HG02981 (cell line): ENCODE data around the gene ZNFX1.
"Not testable (repeated sequence)": the region's sequence is repeated elsewhere in the genome, so short reads cannot be mapped to it uniquely, and the experiment has no call there.

Experiments used
- ATAC-seq: cut with Tn5 transposase; IDR thresholded peaks from one replicate; pipeline ENCODE4 v1.9.1; 2021; ENCODE audit warnings: mild to moderate bottlenecking, moderate library complexity; ENCODE audit not compliant: unreplicated experiment

ZNFX1 gene

GRCh38 chr20:49216991-49217578, 60.8 kb downstream of the ZNFX1 start:
- ATAC-seq, result no peak

- no peak for ATAC-seq
Measured at GRCh38 chr20:49215232-49215631, 62.6 kb downstream of the ZNFX1 start.

- no peak for ATAC-seq
Measured at GRCh38 chr20:49214571-49214970, 63.3 kb downstream of the ZNFX1 start.

GRCh38 chr20:49210757-49211110, 67.1 kb downstream of the ZNFX1 start:
- ATAC-seq, result no peak

GRCh38 chr20:49210101-49210756, 67.6 kb downstream of the ZNFX1 start:
- ATAC-seq, result no peak

- no peak for ATAC-seq
Measured at GRCh38 chr20:49207076-49207475, 70.8 kb downstream of the ZNFX1 start.

- ATAC-seq, result no peak
Measured at GRCh38 chr20:49203746-49204145, 74.1 kb downstream of the ZNFX1 start.

- no peak for ATAC-seq
Measured at GRCh38 chr20:49203011-49203410, 74.8 kb downstream of the ZNFX1 start.

GRCh38 chr20:49199729-49200293, 78.0 kb downstream of the ZNFX1 start:
- no peak for ATAC-seq

GRCh38 chr20:49192944-49193518, 84.8 kb downstream of the ZNFX1 start:
- ATAC-seq, result not testable (repeated sequence)
